Mesenchymal stem cell (in vitro differentiated cells and primary cell): ENCODE data around the gene CELSR1.

Experiments used
- DNase-seq: peaks from one replicate; pipeline ENCODE4 v3.0.0-alpha.2; 2013
- H2AFZ ChIP-seq: one replicate; pipeline ENCODE4 v1.6.1; 2013; ENCODE audit warnings: low read depth, mild to moderate bottlenecking, control low read depth, inconsistent platforms, low read length, moderate library complexity
- H2AK5ac ChIP-seq: 2 replicates; pipeline ENCODE4 v1.6.1; 2013; ENCODE audit warnings: low read length, moderate library complexity, mild to moderate bottlenecking, inconsistent platforms; ENCODE audit not compliant: severe bottlenecking
- H2BK120ac ChIP-seq: one replicate; pipeline ENCODE4 v1.6.1; 2013; ENCODE audit warnings: low read depth, mild to moderate bottlenecking, inconsistent platforms, low read length, moderate library complexity
- H2BK12ac ChIP-seq, 2 experiments: one replicate each; pipeline ENCODE4 v1.6.1; 2013; ENCODE audit warnings: inconsistent platforms in 2 of 2, low read length in 2 of 2, mild to moderate bottlenecking in 2 of 2, moderate library complexity in 2 of 2, control low read depth in 1 of 2
- H2BK15ac ChIP-seq: one replicate; pipeline ENCODE4 v1.6.1; 2013; ENCODE audit warnings: mild to moderate bottlenecking, low read depth, inconsistent platforms; ENCODE audit not compliant: poor library complexity, severe bottlenecking
- H2BK5ac ChIP-seq: 2 replicates; pipeline ENCODE4 v1.6.1; 2013; ENCODE audit warnings: low read depth, mild to moderate bottlenecking, low read length, control low read depth, inconsistent platforms; ENCODE audit not compliant: poor library complexity, severe bottlenecking
- H3K14ac ChIP-seq, 2 experiments: one replicate each; pipeline ENCODE4 v1.6.1; 2013; ENCODE audit warnings: inconsistent platforms in 2 of 2, low read length in 2 of 2, control low read depth in 1 of 2, mild to moderate bottlenecking in 1 of 2, moderate library complexity in 1 of 2
- H3K18ac ChIP-seq, 2 experiments: one replicate each; pipeline ENCODE4 v1.6.1; 2013; ENCODE audit warnings: inconsistent platforms in 2 of 2, low read length in 2 of 2, control low read depth in 1 of 2, low read depth in 1 of 2, mild to moderate bottlenecking in 1 of 2
- H3K23ac ChIP-seq, 2 experiments: one replicate each; pipeline ENCODE4 v1.6.1; 2013; ENCODE audit warnings: inconsistent platforms in 2 of 2, low read length in 2 of 2, mild to moderate bottlenecking in 2 of 2, moderate library complexity in 2 of 2, control low read depth in 1 of 2
- H3K27ac ChIP-seq: 2 replicates; pipeline ENCODE4 v1.5.1; 2013; ENCODE audit warnings: mild to moderate bottlenecking, moderate library complexity, low read length, control low read depth, inconsistent platforms; ENCODE audit not compliant: poor library complexity, severe bottlenecking
- H3K27me3 ChIP-seq, 2 experiments: 2 replicates each; pipeline versions ENCODE4 v1.6.1 to v1.7.0; 2013; ENCODE audit warnings: low read length in 2 of 2, mild to moderate bottlenecking in 2 of 2, moderate library complexity in 2 of 2, control low read depth in 1 of 2, inconsistent platforms in 1 of 2; ENCODE audit not compliant: control insufficient read depth in 1 of 2, insufficient read depth in 1 of 2
- H3K36me3 ChIP-seq, 2 experiments: 2 replicates each; pipeline versions ENCODE4 v1.6.1 to v1.7.0; 2013; ENCODE audit warnings: low read length in 2 of 2, control low read depth in 1 of 2, inconsistent platforms in 1 of 2, low read depth in 1 of 2, mild to moderate bottlenecking in 1 of 2; ENCODE audit not compliant: insufficient read depth in 2 of 2, control insufficient read depth in 1 of 2
- H3K4ac ChIP-seq, 2 experiments: one replicate each; pipeline ENCODE4 v1.6.1; 2013; ENCODE audit warnings: inconsistent platforms in 2 of 2, low read length in 2 of 2, mild to moderate bottlenecking in 2 of 2, moderate library complexity in 2 of 2, control low read depth in 1 of 2, low read depth in 1 of 2
- H3K4me1 ChIP-seq: 2 replicates; pipeline ENCODE4 v1.6.1; 2013; ENCODE audit warnings: low read depth, low read length, control low read depth; ENCODE audit not compliant: control insufficient read depth, insufficient read depth
- H3K4me2 ChIP-seq: 2 replicates; pipeline ENCODE4 v1.6.1; 2013; ENCODE audit warnings: low read length, mild to moderate bottlenecking, inconsistent platforms; ENCODE audit not compliant: poor library complexity, severe bottlenecking
- H3K4me3 ChIP-seq, 2 experiments: 2 replicates each; pipeline versions ENCODE4 v1.5.1 to v1.7.0; 2013; ENCODE audit warnings: low read length in 2 of 2, mild to moderate bottlenecking in 2 of 2, control low read depth in 1 of 2, low read depth in 1 of 2; ENCODE audit not compliant: insufficient read depth in 1 of 2
- H3K79me1 ChIP-seq: replicated peaks from 2 replicates; pipeline ENCODE4 v1.6.1; 2013; ENCODE audit warnings: mild to moderate bottlenecking, control low read depth, low read length, inconsistent platforms; ENCODE audit not compliant: poor library complexity, severe bottlenecking
- H3K9ac ChIP-seq: 2 replicates; pipeline ENCODE4 v1.7.0; 2013; ENCODE audit warnings: mild to moderate bottlenecking, low read length, moderate library complexity
- H3K9me3 ChIP-seq: 2 replicates; pipeline ENCODE4 v1.7.0; 2013; ENCODE audit warnings: mild to moderate bottlenecking, low read length; ENCODE audit not compliant: control insufficient read depth
- H4K8ac ChIP-seq: one replicate; pipeline ENCODE4 v1.6.1; 2013; ENCODE audit warnings: inconsistent platforms, mild to moderate bottlenecking, low read length, moderate library complexity
- H4K91ac ChIP-seq: one replicate; pipeline ENCODE4 v1.6.1; 2013; ENCODE audit warnings: mild to moderate bottlenecking, low read length, inconsistent platforms
- WGBS: methylation state at CpG from one replicate; pipeline ENCODE4 v1.1.7; 2013; ENCODE audit warnings: mixed read lengths; 5-methylcytosine and 5-hydroxymethylcytosine counted together

The CELSR1 gene

GRCh38 chr22:46481386-46481785 lies 56.0 kb downstream of the CELSR1 start:
- no peak for DNase-seq
- Histone ChIP-seq H3K18ac (no peak overlapping the region), H2BK5ac (no peak overlapping the region), H3K9ac (no peak overlapping the region), H4K91ac (no peak overlapping the region), H3K4me1 (peaks cover 31% of the 10 kb centered on the region), H3K23ac (no peak overlapping the region), H3K36me3 (no peaks in the 10 kb centered on the region), H3K79me1 (peaks cover 28% of the 10 kb centered on the region), H3K14ac (no peak overlapping the region), H2AK5ac (no peak overlapping the region), H2AFZ (no peak overlapping the region), H2BK120ac (no peak overlapping the region), H3K27me3 (peaks cover 0 to 62% of the 10 kb centered on the region in 2 experiments), H3K4me3 (no peak overlapping the region), H3K27ac (no peak overlapping the region), H4K8ac (no peak overlapping the region), H2BK12ac (no peak overlapping the region), H3K4ac (no peak overlapping the region), H3K4me2 (no peak overlapping the region), H3K9me3 (peaks cover 6% of the 10 kb centered on the region), H2BK15ac (no peak overlapping the region)
- WGBS = 75% methylated on average over 6 of the region's 6 CpGs

DNA sequence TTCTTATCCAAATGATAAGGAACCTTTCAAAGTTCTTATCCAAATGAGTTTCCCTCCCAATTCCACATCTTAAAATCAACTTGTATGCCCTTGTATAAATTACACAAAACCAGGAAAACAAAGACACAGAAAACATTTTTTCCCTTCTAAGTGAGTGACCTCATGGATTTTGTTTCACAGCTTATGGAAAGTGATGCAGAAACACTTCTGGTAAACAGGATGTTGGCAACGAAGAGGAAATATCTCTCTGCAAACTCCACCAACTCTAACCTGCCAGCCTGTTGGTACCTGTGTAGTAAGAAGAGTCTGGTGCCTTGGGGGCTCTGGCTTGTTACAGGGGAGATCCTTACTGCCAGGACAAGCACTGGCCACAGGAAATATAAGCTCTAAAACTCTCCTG lies 57.0 kb downstream of the CELSR1 start:
- H3K27me3 ChIP-seq = peaks cover 0 to 72% of the 10 kb centered on the region in 2 experiments

GRCh38 chr22:46479046-46479445 lies 58.4 kb downstream of the CELSR1 start:
- Histone ChIP-seq H3K14ac (no peak overlapping the region), H3K27ac (no peak overlapping the region), H3K9ac (no peak overlapping the region), H2AK5ac (peak overlapping the region; percentile 27), H3K4ac (no peak overlapping the region), H4K91ac (no peak overlapping the region), H3K4me3 (no peak overlapping the region), H2BK120ac (no peak overlapping the region), H2BK5ac (no peak overlapping the region), H3K23ac (no peak overlapping the region), H4K8ac (no peak overlapping the region), H3K27me3 (peaks cover 0 to 76% of the 10 kb centered on the region in 2 experiments), H3K4me2 (no peak overlapping the region), H3K36me3 (no peaks in the 10 kb centered on the region), H3K4me1 (peaks cover 17% of the 10 kb centered on the region), H2BK12ac (no peak overlapping the region), H3K9me3 (peaks cover 15% of the 10 kb centered on the region), H2BK15ac (no peak overlapping the region), H2AFZ (no peak overlapping the region), H3K79me1 (peaks cover 33% of the 10 kb centered on the region), H3K18ac (no peak overlapping the region)
- WGBS = 89% methylated on average over 16 of the region's 16 CpGs
- no peak for DNase-seq

More for the DNA sequence above, 57.0 kb downstream of the CELSR1 start:
- Histone ChIP-seq H3K4me1 (peaks cover 26% of the 10 kb centered on the region), H2BK12ac (no peak overlapping the region), H3K36me3 (no peaks in the 10 kb centered on the region), H4K91ac (no peak overlapping the region), H2AFZ (no peak overlapping the region), H3K4me2 (no peak overlapping the region), H2BK15ac (no peak overlapping the region), H3K4me3 (no peak overlapping the region), H3K18ac (no peak overlapping the region), H2BK120ac (no peak overlapping the region), H3K79me1 (peaks cover 31% of the 10 kb centered on the region), H4K8ac (no peak overlapping the region), H3K4ac (no peak overlapping the region), H2BK5ac (no peak overlapping the region), H3K14ac (no peak overlapping the region), H3K27ac (no peak overlapping the region), H3K9ac (no peak overlapping the region), H3K23ac (no peak overlapping the region), H3K9me3 (peaks cover 7% of the 10 kb centered on the region), H2AK5ac (no peak overlapping the region)
- DNase-seq = no peak
- whole genome bisulfite sequencing = 100% methylated on average over 1 of the region's 1 CpG

- no peak overlapping the region for H3K4me2 ChIP-seq
- H3K36me3 ChIP-seq = peaks cover 0 to 8% of the 10 kb centered on the region in 2 experiments
- peaks cover 11% of the 10 kb centered on the region for H3K4me1 ChIP-seq
- no peak overlapping the region for H3K14ac ChIP-seq
- H2BK15ac ChIP-seq = no peak overlapping the region
- no peak overlapping the region for H3K27ac ChIP-seq
- H3K79me1 ChIP-seq = peaks cover 34% of the 10 kb centered on the region
- H2AFZ ChIP-seq = no peak overlapping the region
- WGBS = 88% methylated on average over 17 of the region's 17 CpGs
- no peak overlapping the region for H2BK5ac ChIP-seq
- no peak overlapping the region for H4K8ac ChIP-seq
- peaks cover 0 to 78% of the 10 kb centered on the region in 2 experiments for H3K27me3 ChIP-seq
- no peak overlapping the region for H4K91ac ChIP-seq
- no peak overlapping the region for H3K23ac ChIP-seq
- peaks cover 15% of the 10 kb centered on the region for H3K9me3 ChIP-seq
- H2BK12ac ChIP-seq = no peak overlapping the region
- no peak overlapping the region for H3K18ac ChIP-seq
- no peak overlapping the region for H3K9ac ChIP-seq
- peak overlapping the region; percentile 30 for H2AK5ac ChIP-seq
- no peak overlapping the region for H3K4ac ChIP-seq
- no peak for DNase-seq
- no peak overlapping the region for H3K4me3 ChIP-seq
- no peak overlapping the region for H2BK120ac ChIP-seq
Observed at GRCh38 chr22:46478083-46478551, 59.3 kb downstream of the CELSR1 start.
